HCT116 (cell line): ENCODE measurements around the gene PSTPIP2. TPM values are rescaled to one million over a fixed set of nuclear protein-coding genes. Genes with fewer than 3 reads are reported as not detected.
"Not testable (repeated sequence)": the region's sequence is repeated elsewhere in the genome, so short reads cannot be mapped to it uniquely, and the experiment has no call there.

Source experiments
- ATAC-seq: fragments of 200-7000 bp; cut with Tn5 transposase; 2 replicates; pipeline ENCODE4 v1.9.1; 2020; ENCODE audit warnings: mild to moderate bottlenecking, moderate library complexity
- BruUV-seq: library from RNA; stranded (reverse); fragments of 400-500 nt; replicated peaks from 2 replicates; lab custom pipeline; 2021; lab: Mats Ljungman, UMichigan
- CTCF ChIA-PET: fragments of 300-600 bp; sonication (Branson Sonifier 250); formaldehyde crosslinking; loops from one replicate; lab custom pipeline; 2021; ENCODE audit warnings: antibody characterized with exemption; lab: Charles Lee
- POLR2A ChIA-PET: fragments of 300-600, 350-600 bp; sonication (Branson Sonifier 250); formaldehyde crosslinking; loops from one replicate; lab custom pipeline; 2021; ENCODE audit warnings: antibody characterized with exemption; lab: Charles Lee
- RAD21 ChIA-PET, 2 experiments: fragments of 300-600 bp; sonication (Branson Sonifier 250); formaldehyde crosslinking; loops; one replicate each; lab custom pipeline; 2023; ENCODE audit warnings: low total read pairs in 2 of 2; ENCODE audit not compliant: uncharacterized antibody in 2 of 2, unreplicated experiment in 2 of 2, low non-redundant PET in 1 of 2; lab: Charles Lee
- DNase-seq: peaks from one replicate; pipeline ENCODE4 v3.0.0-alpha.2; 2010; ENCODE audit warnings: low read depth, low spot score
- H2AFZ ChIP-seq: fragments of 200-600 bp; shearing (Covaris generic), sonication (generic); 2 replicates; pipeline ENCODE4 v1.6.1; 2017; ENCODE audit warnings: low read depth, mixed run types, mixed read lengths, antibody characterized with exemption, low read length; ENCODE audit not compliant: poor library complexity, severe bottlenecking
- H3K27ac ChIP-seq: 2 replicates; pipeline ENCODE4 v1.5.1; 2012; ENCODE audit warnings: low read depth, low read length
- H3K27me3 ChIP-seq: fragments of 200-600 bp; sonication (generic); 2 replicates; pipeline ENCODE4 v1.6.1; 2016; ENCODE audit warnings: mixed run types, low read length, mixed read lengths; ENCODE audit not compliant: insufficient read depth
- H3K36me3 ChIP-seq, 2 experiments: fragments of 200-500 bp in 1 of 2; fragments of 200-600 bp in 1 of 2; sonication (Bioruptor generic) in 1 of 2; sonication (generic) in 1 of 2; 2 replicates each; pipeline versions ENCODE4 v1.5.1 to v1.6.1; 2014 to 2016; ENCODE audit warnings: low read length in 2 of 2, inconsistent platforms in 1 of 2, mixed read lengths in 1 of 2, mixed run types in 1 of 2; ENCODE audit not compliant: insufficient read depth in 2 of 2, control insufficient read depth in 1 of 2
- H3K4me1 ChIP-seq, 2 experiments: fragments of 200-600 bp in 1 of 2; sonication (generic) in 1 of 2; 2 replicates each; pipeline versions ENCODE4 v1.5.1 to v1.6.1; 2012 to 2017; ENCODE audit warnings: low read length in 2 of 2, inconsistent platforms in 1 of 2, mild to moderate bottlenecking in 1 of 2, mixed read lengths in 1 of 2, mixed run types in 1 of 2, moderate library complexity in 1 of 2; ENCODE audit not compliant: insufficient read depth in 2 of 2, control insufficient read depth in 1 of 2
- H3K4me2 ChIP-seq: fragments of 200-600 bp; sonication (generic); 2 replicates; pipeline ENCODE4 v1.6.1; 2017; ENCODE audit warnings: mixed run types, low read length, mixed read lengths
- H3K4me3 ChIP-seq, 2 experiments: fragments of 200-600 bp in 1 of 2; sonication (generic) in 1 of 2; replicated peaks in 1 of 2; 2 replicates each; pipeline ENCODE4 v1.5.1; 2011 to 2016; ENCODE audit warnings: low read length in 2 of 2, control low read depth in 1 of 2, low read depth in 1 of 2, mild to moderate bottlenecking in 1 of 2, mixed read lengths in 1 of 2, mixed run types in 1 of 2
- H3K79me2 ChIP-seq: fragments of 200-600 bp; sonication (generic); 2 replicates; pipeline ENCODE4 v1.6.1; 2017; ENCODE audit warnings: mild to moderate bottlenecking, mixed run types, low read length, moderate library complexity, mixed read lengths; ENCODE audit not compliant: insufficient read depth
- H3K9ac ChIP-seq: fragments of 200-600 bp; sonication (generic); 2 replicates; pipeline ENCODE4 v1.6.1; 2016; ENCODE audit warnings: low read length, mixed read lengths
- H3K9me2 ChIP-seq: fragments of 200-600 bp; sonication (generic), shearing (Covaris generic); 2 replicates; pipeline ENCODE4 v1.6.1; 2017; ENCODE audit warnings: mixed run types, mild to moderate bottlenecking, moderate library complexity; ENCODE audit not compliant: insufficient read depth
- H3K9me3 ChIP-seq, 2 experiments: fragments of 200-500 bp in 1 of 2; fragments of 200-600 bp in 1 of 2; sonication (Bioruptor generic) in 1 of 2; sonication (generic) in 1 of 2; 2 replicates each; pipeline ENCODE4 v1.6.1; 2014 to 2017; ENCODE audit warnings: low read length in 2 of 2, mixed read lengths in 2 of 2, inconsistent platforms in 1 of 2, low read depth in 1 of 2, mild to moderate bottlenecking in 1 of 2, mixed run types in 1 of 2, moderate library complexity in 1 of 2; ENCODE audit not compliant: control insufficient read depth in 1 of 2, insufficient read depth in 1 of 2
- H4K20me1 ChIP-seq: fragments of 200-600 bp; sonication (generic), shearing (Covaris generic); 2 replicates; pipeline ENCODE4 v1.6.1; 2017; ENCODE audit warnings: mixed run types, mild to moderate bottlenecking, moderate library complexity; ENCODE audit not compliant: insufficient read depth
- ATF3 ChIP-seq: IDR thresholded peaks from 2 replicates; pipeline ENCODE4 v1.6.1; 2012
- CBX3 ChIP-seq: IDR thresholded peaks from 2 replicates; pipeline ENCODE4 v1.6.1; 2012; ENCODE audit warnings: low read depth
- CEBPB ChIP-seq: IDR thresholded peaks from 2 replicates; pipeline ENCODE4 v1.6.1; 2012; ENCODE audit warnings: low read depth
- CTCF ChIP-seq, 3 experiments: fragments of 200-600 bp in 1 of 3; sonication (generic) in 1 of 3; IDR thresholded peaks in 2 of 3; conservative IDR thresholded peaks in 1 of 3; 2 replicates each; pipeline ENCODE4 v1.5.1; 2012 to 2017; ENCODE audit warnings: low read depth in 2 of 3, low read length in 2 of 3, antibody characterized with exemption in 1 of 3, borderline replicate concordance in 1 of 3, control low read depth in 1 of 3, mild to moderate bottlenecking in 1 of 3, mixed read lengths in 1 of 3, mixed run types in 1 of 3, moderate library complexity in 1 of 3; ENCODE audit not compliant: insufficient read depth in 1 of 3
- ELF1 ChIP-seq: IDR thresholded peaks from 2 replicates; pipeline ENCODE4 v1.6.1; 2012; ENCODE audit warnings: low read depth, borderline replicate concordance
- EZH2 ChIP-seq: fragments of 200-600 bp; sonication (generic); IDR thresholded peaks from 2 replicates; pipeline ENCODE4 v1.6.1; 2017; ENCODE audit warnings: antibody characterized with exemption, mixed run types
- FOSL1 ChIP-seq: IDR thresholded peaks from 2 replicates; pipeline ENCODE4 v1.6.1; 2012; ENCODE audit warnings: low read depth
- POLR2A ChIP-seq: IDR thresholded peaks from 2 replicates; pipeline ENCODE4 v1.7.0; 2011; ENCODE audit warnings: borderline replicate concordance; ENCODE audit not compliant: insufficient read depth, insufficient read length; ENCODE audit errors: extremely low read depth
- POLR2AphosphoS5 ChIP-seq: IDR thresholded peaks from 2 replicates; pipeline ENCODE4 v1.6.1; 2011; ENCODE audit warnings: mild to moderate bottlenecking, low read depth, low read length, moderate library complexity
- SIN3A ChIP-seq: IDR thresholded peaks from 2 replicates; pipeline ENCODE4 v1.6.1; 2012; ENCODE audit warnings: low read depth
- YY1 ChIP-seq: IDR thresholded peaks from 2 replicates; pipeline ENCODE4 v1.6.1; 2011; ENCODE audit warnings: low read length, low read depth, moderate library complexity, mild to moderate bottlenecking; ENCODE audit not compliant: insufficient replicate concordance; ENCODE audit errors: extremely low read depth
- ZNF274 ChIP-seq: fragments of 200-500 bp; sonication (Bioruptor generic); IDR thresholded peaks from 2 replicates; pipeline ENCODE4 v1.6.1; 2014; ENCODE audit warnings: mild to moderate bottlenecking, low read depth, low read length, inconsistent platforms
- intact Hi-C: fragments of 100-400 bp; cut with micrococcal nuclease; formaldehyde crosslinking; loops from 2 replicates; pipeline ENCODE4 v1.10.0; 2022
- total RNA-seq: library from RNA; stranded (reverse); gene quantifications from one replicate; pipeline ENCODE4 v1.2.1, GENCODE V29; 2021; ENCODE audit not compliant: unreplicated experiment

Gene PSTPIP2
- total RNA-seq, 1 experiment from 2014 or later, result 20.0 TPM

GRCh38 chr18:45993438-45993837 is 78.6 kb downstream of the PSTPIP2 start:
- H3K4me3 ChIP-seq, result no peak overlapping the region
- intact Hi-C loops, result no loop called here
- no peak overlapping the region for H3K27ac ChIP-seq
- H3K79me2 ChIP-seq, result no peaks in the 10 kb centered on the region
- H3K36me3 ChIP-seq, result no peaks in the 10 kb centered on the region
- no peaks in the 10 kb centered on the region for H3K4me1 ChIP-seq
- DNase-seq (no peak), ATAC-seq (no peak)
- H4K20me1 ChIP-seq, result no peaks in the 10 kb centered on the region
- no peak overlapping the region for H3K9ac ChIP-seq
- BruUV-seq, result no TSS peak
- H3K4me2 ChIP-seq, result no peak overlapping the region
- H3K27me3 ChIP-seq, result no peaks in the 10 kb centered on the region
- no peak overlapping the region for H2AFZ ChIP-seq
- ChIA-PET CTCF (no interaction called here), RAD21 (no interaction called here), POLR2A (no interaction called here)
- TF ChIP-seq POLR2AphosphoS5, result no peak
- TF ChIP-seq EZH2, result no peak
- H3K9me3 ChIP-seq, result no peaks in the 10 kb centered on the region
- H3K9me2 ChIP-seq, result no peaks in the 10 kb centered on the region

GRCh38 chr18:45992527-45992926 is 79.5 kb downstream of the PSTPIP2 start:
- RAD21 ChIA-PET, intact Hi-C loops, H3K4me1 ChIP-seq, H2AFZ ChIP-seq, ATAC-seq, H3K4me2 ChIP-seq, H3K79me2 ChIP-seq, H3K9ac ChIP-seq, H3K9me2 ChIP-seq, H3K27me3 ChIP-seq, H3K27ac ChIP-seq, POLR2A ChIA-PET, DNase-seq, H3K9me3 ChIP-seq, H3K4me3 ChIP-seq, CTCF ChIA-PET, H3K36me3 ChIP-seq, BruUV-seq, H4K20me1 ChIP-seq: not testable (repeated sequence)

GRCh38 chr18:45991788-45992187 is 80.3 kb downstream of the PSTPIP2 start:
- CTCF ChIA-PET, result no interaction called here
- no TSS peak for BruUV-seq
- Histone ChIP-seq H4K20me1 (no peaks in the 10 kb centered on the region), H3K4me2 (no peak overlapping the region), H3K27ac (no peak overlapping the region), H2AFZ (no peak overlapping the region), H3K4me1 (no peaks in the 10 kb centered on the region), H3K9me2 (no peaks in the 10 kb centered on the region), H3K9ac (no peak overlapping the region), H3K9me3 (no peaks in the 10 kb centered on the region), H3K36me3 (no peaks in the 10 kb centered on the region), H3K27me3 (no peaks in the 10 kb centered on the region), H3K4me3 (no peak overlapping the region), H3K79me2 (no peaks in the 10 kb centered on the region)
- DNase-seq, result no peak
- intact Hi-C loops, result no loop called here
- ATAC-seq, result no peak
- RAD21 ChIA-PET, result no interaction called here
- POLR2A ChIA-PET, result no interaction called here
- TF ChIP-seq ZNF274 (no peak), CTCF (IDR thresholded peaks at IDR 0.05 in 2 of 3, conservative IDR thresholded peaks at IDR 0.05 in 1 of 3; ENCODE audit: borderline replicate concordance in 1 of 3, insufficient read depth in 1 of 3, low read depth in 2 of 3, low read length in 2 of 3) (no peak), POLR2A (no peak), FOSL1 (no peak), CEBPB (no peak), YY1 (no peak), EZH2 (no peak), ATF3 (no peak), ELF1 (no peak), CBX3 (no peak), SIN3A (no peak)
